ENCODE measurements around the gene MAGI1. TPM values are rescaled to one million over a fixed set of nuclear protein-coding genes. Genes with fewer than 3 reads are reported as not detected.

Gene MAGI1
- total RNA-seq, 1 donor from 2014 or later: 5.0 TPM

GRCh38 chr3:65831733-65832425, 206.8 kb downstream of the MAGI1 start:
- no peak for FAIRE-seq
- TF ChIP-seq CTCF (IDR thresholded peaks at IDR 0.05; ENCODE audit: insufficient read depth, low read length, severe bottlenecking): no peak
- peak; percentile 59 for DNase-seq (ENCODE audit: low read depth)

GRCh38 chr3:65830948-65831732, 207.6 kb downstream of the MAGI1 start:
- no peak for DNase-seq (ENCODE audit: low read depth)
- TF ChIP-seq CTCF (IDR thresholded peaks at IDR 0.05; ENCODE audit: insufficient read depth, low read length, severe bottlenecking): no peak
- H3K4me3 ChIP-seq (ENCODE audit: low read depth, low read length): no peak overlapping the region
- FAIRE-seq: no peak
- H3K36me3 ChIP-seq (ENCODE audit: control insufficient read depth, insufficient read depth, low read length): no peaks in the 10 kb centered on the region
- no peaks in the 10 kb centered on the region for H3K27me3 ChIP-seq (ENCODE audit: control insufficient read depth, insufficient read depth, low read length)

More at GRCh38 chr3:65831733-65832425, 206.8 kb downstream of the MAGI1 start:
- no peak overlapping the region for H3K4me3 ChIP-seq (ENCODE audit: low read depth, low read length)
- H3K27me3 ChIP-seq (ENCODE audit: control insufficient read depth, insufficient read depth, low read length): no peaks in the 10 kb centered on the region
- H3K36me3 ChIP-seq (ENCODE audit: control insufficient read depth, insufficient read depth, low read length): no peaks in the 10 kb centered on the region

GRCh38 chr3:65829228-65829627, 209.5 kb downstream of the MAGI1 start:
- no peak for TF ChIP-seq CTCF (IDR thresholded peaks at IDR 0.05; ENCODE audit: insufficient read depth, low read length, severe bottlenecking)
- Histone ChIP-seq H3K36me3 (ENCODE audit: control insufficient read depth, insufficient read depth, low read length) (no peaks in the 10 kb centered on the region), H3K4me3 (ENCODE audit: low read depth, low read length) (no peak overlapping the region), H3K27me3 (ENCODE audit: control insufficient read depth, insufficient read depth, low read length) (no peaks in the 10 kb centered on the region)
- no peak for FAIRE-seq
- DNase-seq (ENCODE audit: low read depth): no peak

GRCh38 chr3:65828706-65829105, 210.0 kb downstream of the MAGI1 start:
- Histone ChIP-seq H3K27me3 (ENCODE audit: control insufficient read depth, insufficient read depth, low read length) (no peaks in the 10 kb centered on the region), H3K36me3 (ENCODE audit: control insufficient read depth, insufficient read depth, low read length) (no peaks in the 10 kb centered on the region), H3K4me3 (ENCODE audit: low read depth, low read length) (no peak overlapping the region)
- DNase-seq (ENCODE audit: low read depth) (no peak), FAIRE-seq (no peak)
- no peak for TF ChIP-seq CTCF (IDR thresholded peaks at IDR 0.05; ENCODE audit: insufficient read depth, low read length, severe bottlenecking)

GRCh38 chr3:65827076-65827475, 211.6 kb downstream of the MAGI1 start:
- Histone ChIP-seq H3K27me3 (ENCODE audit: control insufficient read depth, insufficient read depth, low read length) (no peaks in the 10 kb centered on the region), H3K4me3 (ENCODE audit: low read depth, low read length) (no peak overlapping the region), H3K36me3 (ENCODE audit: control insufficient read depth, insufficient read depth, low read length) (no peaks in the 10 kb centered on the region)
- DNase-seq (ENCODE audit: low read depth): no peak
- no peak for TF ChIP-seq CTCF (IDR thresholded peaks at IDR 0.05; ENCODE audit: insufficient read depth, low read length, severe bottlenecking)
- FAIRE-seq: no peak

All from bronchial epithelial cell (primary cell).